NCI-H82 (cell line): ENCODE measurements around the gene MESD.
"Not testable (repeated sequence)": the region's sequence is repeated elsewhere in the genome, so short reads cannot be mapped to it uniquely, and the experiment has no call there.

ENCODE experiments used
- DNase-seq: peaks from one replicate; lab custom pipeline; 2025; lab: John Stamatoyannopoulos, UW

The MESD gene

GRCh38 chr15:80965454-80965853, 24.2 kb downstream of the MESD start:
- not testable (repeated sequence) for DNase-seq

DNA sequence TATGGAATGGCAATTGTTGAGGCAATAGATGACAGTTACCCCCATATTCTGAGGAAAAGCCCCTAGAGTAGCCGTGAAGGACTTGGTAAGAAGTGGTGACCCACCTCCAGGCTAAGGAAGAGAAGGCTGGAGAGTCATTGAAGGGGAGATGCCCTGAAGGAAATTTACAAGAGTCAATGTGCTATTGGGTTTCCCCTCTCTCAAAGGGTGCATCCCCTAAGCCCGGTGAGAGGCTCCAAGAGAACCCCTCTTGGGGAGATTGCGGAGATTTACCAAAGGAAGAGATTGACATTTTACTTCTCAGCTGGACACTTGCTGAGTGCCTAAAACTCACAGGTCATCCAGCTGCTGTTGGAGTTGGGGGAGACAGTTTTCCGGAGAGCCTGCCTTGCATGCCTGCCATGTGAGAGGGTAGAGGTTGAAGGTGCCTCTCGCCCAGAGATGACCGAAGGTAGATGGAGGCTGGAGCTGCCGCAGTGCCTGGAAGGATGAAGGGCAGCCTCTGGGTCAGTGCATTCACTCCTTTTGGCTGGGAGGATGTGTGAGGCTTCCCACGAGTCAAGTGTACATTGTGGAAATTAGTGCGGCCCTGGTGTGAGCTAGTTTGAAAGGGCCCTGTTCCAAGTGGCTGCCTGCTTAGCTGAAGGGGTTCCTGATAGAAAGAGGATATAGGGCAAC, 30.7 kb downstream of the MESD start:
- DNase-seq: no peak

GRCh38 chr15:80957976-80958375, 31.6 kb downstream of the MESD start:
- DNase-seq: no peak

DNA sequence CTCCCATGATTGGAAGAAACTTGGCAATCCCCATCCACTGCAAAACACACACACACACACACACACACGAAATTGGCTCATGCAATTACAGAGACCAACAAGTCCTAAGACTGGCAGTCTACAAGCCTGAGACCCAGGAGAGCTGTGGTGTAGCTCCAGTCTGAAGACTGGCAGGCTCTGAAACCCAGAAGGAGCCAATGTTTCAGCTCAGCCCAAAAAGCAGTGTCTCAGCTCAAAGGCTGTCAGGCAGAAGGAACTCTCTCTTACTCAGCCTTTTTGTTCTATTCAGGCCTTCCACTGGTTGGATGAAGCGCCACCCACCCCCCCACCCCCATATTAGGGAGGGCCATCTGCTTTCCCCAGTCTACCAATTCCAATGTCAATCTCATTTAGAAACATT, 32.1 kb downstream of the MESD start:
- peak; percentile 63 for DNase-seq

- DNase-seq: not testable (repeated sequence)
Measured at GRCh38 chr15:80955571-80956452, 33.8 kb downstream of the MESD start.

DNA sequence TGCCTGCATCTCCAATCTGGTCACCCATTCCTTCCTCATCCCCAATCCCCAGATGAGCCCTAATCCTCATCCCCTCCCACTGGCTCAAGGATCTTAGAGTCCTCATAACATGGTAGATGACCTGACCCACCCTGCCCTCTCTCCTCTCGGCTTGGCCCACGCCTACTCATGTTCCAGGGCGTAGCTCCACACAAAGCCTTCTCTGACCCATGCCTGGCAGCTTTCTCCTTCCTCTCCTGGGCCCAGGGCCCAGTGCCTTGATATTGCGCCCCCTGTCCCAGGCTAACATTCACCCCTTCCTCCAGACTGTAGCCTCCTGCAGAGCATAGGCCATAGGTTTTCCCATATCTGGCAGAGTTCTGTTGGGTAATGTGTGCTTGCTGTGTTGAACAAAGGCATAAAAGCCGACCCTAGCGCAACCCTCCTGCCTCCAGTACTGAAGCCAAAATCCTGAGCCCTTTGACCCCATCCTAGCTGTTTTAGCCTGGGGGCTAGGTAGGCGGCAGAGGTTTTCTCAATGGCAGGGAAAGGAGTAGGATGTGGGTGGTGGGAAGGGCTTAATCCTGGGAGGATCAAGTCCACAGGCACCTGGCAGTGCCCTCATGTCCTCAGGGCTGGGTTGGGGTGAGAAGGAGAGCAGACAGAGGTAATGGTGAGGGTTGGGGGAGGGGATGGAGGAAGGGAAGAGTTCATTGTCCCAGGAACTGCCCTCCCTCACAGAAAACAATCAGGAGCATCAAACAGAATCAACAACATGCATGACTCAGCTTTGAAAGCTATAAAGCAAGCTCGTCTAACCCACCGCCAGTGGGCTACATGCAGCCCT, 35.5 kb downstream of the MESD start:
- DNase-seq: no peak

GRCh38 chr15:80953001-80953952, 36.3 kb downstream of the MESD start:
- DNase-seq: no peak

GRCh38 chr15:80951941-80952340, 37.7 kb downstream of the MESD start:
- DNase-seq: no peak

DNA sequence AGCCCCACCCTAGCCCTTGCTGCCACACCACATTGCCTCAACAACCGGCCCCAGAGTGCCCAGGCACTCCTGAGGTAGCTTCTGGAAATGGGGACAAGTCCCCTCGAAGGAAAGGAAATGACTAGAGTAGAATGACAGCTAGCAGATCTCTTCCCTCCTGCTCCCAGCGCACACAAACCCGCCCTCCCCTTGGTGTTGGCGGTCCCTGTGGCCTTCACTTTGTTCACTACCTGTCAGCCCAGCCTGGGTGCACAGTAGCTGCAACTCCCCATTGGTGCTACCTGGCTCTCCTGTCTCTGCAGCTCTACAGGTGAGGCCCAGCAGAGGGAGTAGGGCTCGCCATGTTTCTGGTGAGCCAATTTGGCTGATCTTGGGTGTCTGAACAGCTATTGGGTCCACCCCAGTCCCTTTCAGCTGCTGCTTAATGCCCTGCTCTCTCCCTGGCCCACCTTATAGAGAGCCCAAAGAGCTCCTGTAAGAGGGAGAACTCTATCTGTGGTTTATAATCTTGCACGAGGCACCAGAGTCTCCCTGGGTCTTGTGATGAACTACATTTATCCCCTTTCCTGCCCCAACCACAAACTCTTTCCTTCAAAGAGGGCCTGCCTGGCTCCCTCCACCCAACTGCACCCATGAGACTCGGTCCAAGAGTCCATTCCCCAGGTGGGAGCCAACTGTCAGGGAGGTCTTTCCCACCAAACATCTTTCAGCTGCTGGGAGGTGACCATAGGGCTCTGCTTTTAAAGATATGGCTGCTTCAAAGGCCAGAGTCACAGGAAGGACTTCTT, 39.1 kb downstream of the MESD start:
- DNase-seq: no peak

DNA sequence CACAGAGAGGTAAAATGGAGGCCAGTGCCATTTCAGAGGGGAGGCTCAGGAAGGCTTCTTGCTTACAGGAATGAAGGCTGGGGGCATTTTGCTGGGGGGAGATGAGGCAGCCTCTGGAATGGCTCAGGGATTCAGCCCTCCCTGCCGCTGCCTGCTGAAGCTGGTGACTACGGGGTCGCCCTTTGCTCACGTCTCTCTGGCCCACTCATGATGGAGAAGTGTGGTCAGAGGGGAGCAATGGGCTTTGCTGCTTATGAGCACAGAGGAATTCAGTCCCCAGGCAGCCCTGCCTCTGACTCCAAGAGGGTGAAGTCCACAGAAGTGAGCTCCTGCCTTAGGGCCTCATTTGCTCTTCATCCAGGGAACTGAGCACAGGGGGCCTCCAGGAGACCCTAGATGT, 39.9 kb downstream of the MESD start:
- DNase-seq: no peak

DNA sequence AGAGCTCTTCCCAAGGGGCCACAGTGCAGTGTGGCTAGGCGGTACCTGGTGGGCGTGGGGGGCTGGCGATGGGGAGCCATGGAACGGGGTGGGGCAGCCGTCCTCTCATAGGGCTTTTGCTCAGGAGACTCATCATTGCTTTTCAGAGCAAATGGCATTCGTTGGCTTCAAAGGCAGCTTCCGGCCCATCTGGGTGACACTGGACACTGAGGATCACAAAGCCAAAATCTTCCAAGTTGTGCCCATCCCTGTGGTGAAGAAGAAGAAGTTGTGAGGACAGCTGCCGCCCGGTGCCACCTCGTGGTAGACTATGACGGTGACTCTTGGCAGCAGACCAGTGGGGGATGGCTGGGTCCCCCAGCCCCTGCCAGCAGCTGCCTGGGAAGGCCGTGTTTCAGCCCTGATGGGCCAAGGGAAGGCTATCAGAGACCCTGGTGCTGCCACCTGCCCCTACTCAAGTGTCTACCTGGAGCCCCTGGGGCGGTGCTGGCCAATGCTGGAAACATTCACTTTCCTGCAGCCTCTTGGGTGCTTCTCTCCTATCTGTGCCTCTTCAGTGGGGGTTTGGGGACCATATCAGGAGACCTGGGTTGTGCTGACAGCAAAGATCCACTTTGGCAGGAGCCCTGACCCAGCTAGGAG, 40.8 kb downstream of the MESD start:
- DNase-seq: no peak

- DNase-seq: no peak
Measured at GRCh38 chr15:80946576-80946975, 43.0 kb downstream of the MESD start.

GRCh38 chr15:80945605-80946004, 44.0 kb downstream of the MESD start:
- no peak for DNase-seq

GRCh38 chr15:80944818-80945217, 44.8 kb downstream of the MESD start:
- DNase-seq: no peak

DNA sequence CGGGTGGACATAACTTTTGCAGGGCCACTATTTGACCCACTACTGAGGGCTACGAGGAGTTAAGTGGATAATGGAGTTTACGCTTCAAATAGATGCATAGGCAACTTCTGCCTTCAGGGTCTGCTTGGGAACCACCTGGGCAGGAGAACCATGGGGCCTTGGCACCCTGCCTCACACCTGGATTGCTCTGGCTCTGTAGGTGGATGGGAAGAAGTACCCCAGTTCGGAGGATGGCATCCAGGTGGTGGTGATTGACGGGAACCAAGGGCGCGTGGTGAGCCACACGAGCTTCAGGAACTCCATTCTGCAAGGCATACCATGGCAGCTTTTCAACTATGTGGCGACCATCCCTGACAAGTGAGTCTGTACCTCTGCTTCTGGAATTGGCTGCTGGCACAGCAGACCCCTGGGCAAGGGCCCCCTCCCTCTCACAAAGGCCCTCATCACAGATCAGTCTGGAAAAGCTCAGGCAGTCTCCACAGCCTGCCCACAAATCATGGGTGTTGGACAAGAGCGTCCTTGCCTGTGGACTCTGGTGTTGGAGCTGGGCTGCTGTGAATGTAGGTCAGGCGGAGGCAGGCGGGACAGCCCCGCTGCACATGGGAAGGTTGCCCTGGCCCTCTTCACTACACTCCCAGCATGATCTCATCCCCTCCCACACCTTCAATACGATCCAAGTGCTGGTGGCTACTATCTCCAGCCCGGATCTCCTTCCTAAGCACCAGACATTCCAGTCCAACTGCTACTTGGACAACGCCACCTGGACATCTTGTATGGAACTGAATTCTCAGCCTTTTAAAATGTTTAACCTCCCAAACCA, 46.7 kb downstream of the MESD start:
- no peak for DNase-seq

DNA sequence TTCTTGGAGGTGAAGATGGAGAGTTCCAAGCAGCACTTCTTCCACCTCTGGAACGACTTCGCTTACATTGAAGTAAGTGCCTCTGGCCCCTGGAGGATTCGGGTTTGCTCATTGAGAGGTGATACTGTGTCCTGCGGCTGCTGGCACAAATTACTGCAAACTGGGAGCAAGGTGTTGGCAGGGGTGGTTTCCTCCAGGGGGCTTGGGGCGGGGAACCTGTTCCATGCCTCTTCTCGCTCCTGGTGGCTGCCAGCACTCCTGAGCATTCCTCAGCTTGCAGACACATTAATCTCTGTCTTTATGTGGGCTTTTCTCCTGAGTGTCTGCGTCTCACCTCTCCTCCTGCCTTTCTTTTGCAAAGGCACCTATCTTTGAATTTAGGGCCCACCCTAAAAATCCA, 47.4 kb downstream of the MESD start:
- DNase-seq: no peak

GRCh38 chr15:80940851-80941250, 48.8 kb downstream of the MESD start:
- no peak for DNase-seq

DNA sequence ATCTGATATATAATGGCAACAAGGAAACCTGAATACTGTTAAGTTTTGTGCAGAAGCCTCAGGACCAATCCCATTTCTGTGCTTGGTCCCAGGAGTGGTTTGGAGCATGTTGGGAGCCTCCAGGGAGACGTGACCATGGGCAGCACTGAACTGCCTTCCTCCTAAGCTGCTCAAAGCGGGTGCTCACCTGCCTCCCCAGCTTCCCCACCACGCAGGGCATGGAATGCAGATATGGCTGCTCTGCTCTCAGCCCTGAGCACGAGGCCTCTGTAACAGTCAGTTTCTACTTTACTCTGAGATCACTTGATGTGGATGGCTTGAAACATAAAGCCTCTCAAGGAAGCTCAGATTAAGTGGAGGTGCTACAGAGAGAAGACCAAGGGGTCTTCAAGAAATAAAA, 49.3 kb downstream of the MESD start:
- DNase-seq: no peak

DNA sequence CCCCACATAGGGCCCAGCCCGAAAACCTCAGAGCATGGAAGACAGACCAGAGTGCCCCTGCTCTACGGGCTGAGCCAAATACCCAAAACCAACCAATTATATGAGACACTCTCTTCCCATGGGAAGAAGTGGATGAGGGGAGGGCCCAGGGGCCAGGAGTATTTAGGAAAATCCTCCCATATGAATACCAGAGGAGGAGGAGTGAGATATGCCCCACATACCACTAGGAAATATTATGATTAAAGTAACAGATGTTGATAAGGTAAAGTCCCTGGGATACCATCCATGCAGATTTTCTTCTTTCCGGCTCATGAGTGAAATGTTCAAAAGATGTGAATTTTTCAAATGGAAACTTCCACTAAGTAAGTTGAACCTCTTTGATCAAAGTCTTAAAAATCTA, 50.4 kb downstream of the MESD start:
- DNase-seq: no peak
